NCI-H2107 (cell line): ENCODE data around the gene KLHDC9.

Source experiments
- DNase-seq: peaks from one replicate; lab custom pipeline; 2025; lab: John Stamatoyannopoulos, UW

The KLHDC9 gene

GRCh38 chr1:161132410-161133219, 34.5 kb downstream of the KLHDC9 start, which contains the start of gene DEDD:
DEDD (minus strand) TSS chr1:161132667; CDS start chr1:161124462, 8,205 bp downstream.
- DNase-seq: peak; percentile 93

GRCh38 chr1:161133220-161133740, 35.1 kb downstream of the KLHDC9 start:
- no peak for DNase-seq

- DNase-seq: no peak
These were observed 39.7 kb downstream of the KLHDC9 start for GRCh38 chr1:161137881-161138280.

- no peak for DNase-seq
These were observed 40.3 kb downstream of the KLHDC9 start for GRCh38 chr1:161138431-161138830.

GRCh38 chr1:161139766-161140165, 41.6 kb downstream of the KLHDC9 start:
- peak; percentile 45 for DNase-seq

GRCh38 chr1:161140755-161141400, 42.7 kb downstream of the KLHDC9 start:
- DNase-seq: no peak

GRCh38 chr1:161145832-161146231, 47.7 kb downstream of the KLHDC9 start:
- no peak for DNase-seq
